Natural killer cell (primary cell): Measurements from ENCODE around the gene CD47. TPM values are rescaled to one million over a fixed set of nuclear protein-coding genes. Genes with fewer than 3 reads are reported as not detected.

Experiments used
- ATAC-seq, 3 donors: fragments of 150-1000 bp in 2 of 3; fragments of 200-7000 bp in 1 of 3; cut with Tn5 transposase; 1 replicate in 1 of 3; 2 replicates in 2 of 3; pipeline ENCODE4 v1.10.0; 2021; ENCODE audit warnings: mild to moderate bottlenecking in 2 of 3, moderate library complexity in 2 of 3
- DNase-seq, 2 donors: peaks; one replicate each; pipeline versions ENCODE4 v3.0.0 to v3.0.0-alpha.2; 2013 to 2021; ENCODE audit warnings: mixed read lengths in 1 of 2
- H3K27ac ChIP-seq: one replicate; pipeline ENCODE4 v1.5.1; 2013; ENCODE audit warnings: mild to moderate bottlenecking, low read length
- H3K27me3 ChIP-seq: one replicate; pipeline ENCODE4 v1.6.1; 2013; ENCODE audit warnings: low read length; ENCODE audit not compliant: control insufficient read depth, insufficient read depth
- H3K36me3 ChIP-seq: one replicate; pipeline ENCODE4 v1.6.1; 2013; ENCODE audit warnings: low read length; ENCODE audit not compliant: control insufficient read depth, insufficient read depth
- H3K4me1 ChIP-seq: one replicate; pipeline ENCODE4 v1.6.1; 2013; ENCODE audit warnings: low read length; ENCODE audit not compliant: control insufficient read depth, insufficient read depth
- H3K4me3 ChIP-seq: one replicate; pipeline ENCODE4 v1.5.1; 2013; ENCODE audit warnings: low read length
- H3K9me3 ChIP-seq: one replicate; pipeline ENCODE4 v1.6.1; 2013; ENCODE audit warnings: low read length; ENCODE audit not compliant: control insufficient read depth, insufficient read depth
- H3K27ac Mint-ChIP-seq, 2 donors: one replicate each; pipeline ENCODE4 v1.8.0; 2022; ENCODE audit warnings: mild to moderate bottlenecking in 2 of 2, mixed read lengths in 2 of 2, moderate library complexity in 1 of 2
- H3K27me3 Mint-ChIP-seq, 2 donors: one replicate each; pipeline ENCODE4 v1.8.0; 2022; ENCODE audit warnings: low read depth in 2 of 2, mixed read lengths in 2 of 2
- H3K36me3 Mint-ChIP-seq: one replicate; pipeline ENCODE4 v1.8.0; 2022; ENCODE audit warnings: mixed read lengths
- H3K4me1 Mint-ChIP-seq, 2 donors: one replicate each; pipeline ENCODE4 v1.8.0; 2022; ENCODE audit warnings: mixed read lengths in 2 of 2
- H3K4me3 Mint-ChIP-seq: one replicate; pipeline ENCODE4 v1.8.0; 2022; ENCODE audit warnings: mild to moderate bottlenecking, moderate library complexity, mixed read lengths
- H3K9me3 Mint-ChIP-seq, 2 donors: one replicate each; pipeline ENCODE4 v1.8.0; 2022; ENCODE audit warnings: mixed read lengths in 2 of 2
- CTCF ChIP-seq: fragments of 200-600 bp; IDR thresholded peaks from one replicate; pipeline ENCODE4 v1.8.0; 2022; ENCODE audit warnings: antibody characterized with exemption
- WGBS: methylation state at CpG from one replicate; pipeline ENCODE4 v1.1.7; 2013; ENCODE audit warnings: missing lambda C conversion rate; ENCODE audit not compliant: insufficient coverage; 5-methylcytosine and 5-hydroxymethylcytosine counted together
- intact Hi-C: fragments of 100-400 bp; cut with micrococcal nuclease; formaldehyde crosslinking; loops from one replicate; pipeline ENCODE4 v1.14.2; 2022
- total RNA-seq, 4 donors: library from RNA; stranded (reverse); fragments of 120-200 nt in 1 of 4; gene quantifications; one replicate each; pipeline versions ENCODE4 v1.2.3 to v1.2.4, GENCODE V29; 2013 to 2022

The CD47 gene
- total RNA-seq, 3 donors from 2014 or later (not counting 1 experiment from before 2014, with no cell fraction given), result 226 to 236 (median 233) TPM

GRCh38 chr3:108018552-108018951 is 72.3 kb downstream of the CD47 start:
- no peak for TF ChIP-seq CTCF
- no peak overlapping the region for H3K27ac Mint-ChIP-seq
- no peak for ATAC-seq

GRCh38 chr3:108017587-108017986 is 73.2 kb downstream of the CD47 start:
- Histone ChIP-seq H3K9me3 (no peaks in the 10 kb centered on the region), H3K4me3 (no peak overlapping the region), H3K27me3 (no peaks in the 10 kb centered on the region), H3K27ac (no peak overlapping the region), H3K4me1 (no peaks in the 10 kb centered on the region), H3K36me3 (no peaks in the 10 kb centered on the region)
- H3K27me3 Mint-ChIP-seq, result peaks cover 19 to 20% of the 10 kb centered on the region in 2 donors
- no peak overlapping the region for H3K4me3 Mint-ChIP-seq
- H3K27ac Mint-ChIP-seq, result no peak overlapping the region
- peaks cover 9 to 28% of the 10 kb centered on the region in 2 donors for H3K4me1 Mint-ChIP-seq
- WGBS, result 97% methylated on average over 4 of the region's 4 CpGs
- DNase-seq (no peak), ATAC-seq (no peak)
- no peak for TF ChIP-seq CTCF
- intact Hi-C loops, result no loop called here
- H3K9me3 Mint-ChIP-seq, result no peaks in the 10 kb centered on the region
- no peaks in the 10 kb centered on the region for H3K36me3 Mint-ChIP-seq

More at GRCh38 chr3:108018552-108018951, 72.3 kb downstream of the CD47 start:
- no peaks in the 10 kb centered on the region for H3K9me3 ChIP-seq
- no peak for DNase-seq
- H3K36me3 ChIP-seq, result no peaks in the 10 kb centered on the region
- Mint-ChIP-seq H3K27me3 (peaks cover 18 to 20% of the 10 kb centered on the region in 2 donors), H3K4me1 (peaks cover 15 to 36% of the 10 kb centered on the region in 2 donors), H3K9me3 (no peaks in the 10 kb centered on the region), H3K4me3 (no peak overlapping the region), H3K36me3 (no peaks in the 10 kb centered on the region)
- 45% methylated on average over 8 of the region's 8 CpGs for WGBS
- H3K27ac ChIP-seq, result no peak overlapping the region
- intact Hi-C loops, result no loop called here
- no peak overlapping the region for H3K4me3 ChIP-seq
- H3K27me3 ChIP-seq, result no peaks in the 10 kb centered on the region
- H3K4me1 ChIP-seq, result no peaks in the 10 kb centered on the region

- WGBS, result 98% methylated on average over 2 of the region's 2 CpGs
- intact Hi-C loops, result no loop called here
- ATAC-seq (no peak), DNase-seq (no peak)
- Histone ChIP-seq H3K4me1 (peaks cover 5% of the 10 kb centered on the region), H3K36me3 (no peaks in the 10 kb centered on the region), H3K4me3 (no peak overlapping the region), H3K27me3 (no peaks in the 10 kb centered on the region), H3K27ac (no peak overlapping the region), H3K9me3 (no peaks in the 10 kb centered on the region)
- Mint-ChIP-seq H3K27ac (no peak overlapping the region), H3K9me3 (no peaks in the 10 kb centered on the region), H3K27me3 (peaks cover 17 to 20% of the 10 kb centered on the region in 2 donors), H3K4me3 (no peak overlapping the region), H3K4me1 (peaks cover 13 to 26% of the 10 kb centered on the region in 2 donors), H3K36me3 (no peaks in the 10 kb centered on the region)
- no peak for TF ChIP-seq CTCF
Observed at GRCh38 chr3:108014943-108015342, 75.9 kb downstream of the CD47 start.
